Left lung (tissue), 10 donors: Measurements from ENCODE around the gene DHH. TPM values are rescaled to one million over a fixed set of nuclear protein-coding genes. Genes with fewer than 3 reads are reported as not detected.

Experiments used
- ATAC-seq: fragments of 200-7000 bp; cut with Tn5 transposase; one replicate; pipeline ENCODE4 v1.9.1; 2020; ENCODE audit warnings: moderate library complexity
- DNase-seq, 4 donors: peaks; one replicate each; pipeline ENCODE4 v3.0.0-alpha.2; 2013 to 2020
- H3K27ac ChIP-seq, 2 donors: fragments of 200-600 bp; sonication (generic) in 1 of 2; one replicate each; pipeline versions ENCODE4 v1.5.0 to v1.8.0; 2020 to 2021
- H3K27me3 ChIP-seq, 2 donors: fragments of 200-600 bp; sonication (generic) in 1 of 2; one replicate each; pipeline versions ENCODE4 v1.5.0 to v1.8.0; 2020 to 2021
- H3K36me3 ChIP-seq, 2 donors: fragments of 200-600 bp; sonication (generic) in 1 of 2; one replicate each; pipeline versions ENCODE4 v1.5.0 to v1.8.0; 2020 to 2021
- H3K4me1 ChIP-seq, 2 donors: fragments of 200-600 bp; one replicate each; pipeline ENCODE4 v1.8.0; 2021
- H3K4me3 ChIP-seq, 2 donors: fragments of 200-600 bp; sonication (generic) in 1 of 2; one replicate each; pipeline versions ENCODE4 v1.5.0 to v1.8.0; 2020 to 2021; ENCODE audit warnings: mild to moderate bottlenecking in 1 of 2
- H3K9me3 ChIP-seq, 2 donors: fragments of 200-600 bp; sonication (generic) in 1 of 2; one replicate each; pipeline versions ENCODE4 v1.5.0 to v1.8.0; 2020 to 2021
- CTCF ChIP-seq, 2 donors: fragments of 200-600 bp; sonication (generic) in 1 of 2; IDR thresholded peaks; one replicate each; pipeline versions ENCODE4 v1.5.0 to v1.8.0; 2021; ENCODE audit warnings: antibody characterized with exemption in 2 of 2
- intact Hi-C, 2 donors: fragments of 100-400 bp; cut with DNase I; formaldehyde crosslinking; loops; one replicate each; pipeline versions ENCODE4 v1.11.2 to v1.14.2; 2022
- polyA plus RNA-seq, 6 donors: library from polyadenylated mRNA; unstranded; fragments of 120-200 nt; gene quantifications; one replicate each; pipeline ENCODE4 v1.2.1, GENCODE V29; 2013; ENCODE audit not compliant: insufficient read length in 6 of 6
- total RNA-seq, 2 donors: library from RNA; stranded (reverse); fragmentation: NEBNext Ultra II Directional; extraction: Animal tissue kit (Norgen Biotek cat#: 25700); gene quantifications; one replicate each; pipeline ENCODE4 v1.2.1, GENCODE V29; 2021
- donor health status: DM: no; HTN: yes; CAD: no.
- donor health status: DM: no; HTN: no; CAD: no.

The DHH gene
- total and polyA plus RNA-seq, 8 donors = 0.29 to 2.9 (median 0.75) TPM

DNA sequence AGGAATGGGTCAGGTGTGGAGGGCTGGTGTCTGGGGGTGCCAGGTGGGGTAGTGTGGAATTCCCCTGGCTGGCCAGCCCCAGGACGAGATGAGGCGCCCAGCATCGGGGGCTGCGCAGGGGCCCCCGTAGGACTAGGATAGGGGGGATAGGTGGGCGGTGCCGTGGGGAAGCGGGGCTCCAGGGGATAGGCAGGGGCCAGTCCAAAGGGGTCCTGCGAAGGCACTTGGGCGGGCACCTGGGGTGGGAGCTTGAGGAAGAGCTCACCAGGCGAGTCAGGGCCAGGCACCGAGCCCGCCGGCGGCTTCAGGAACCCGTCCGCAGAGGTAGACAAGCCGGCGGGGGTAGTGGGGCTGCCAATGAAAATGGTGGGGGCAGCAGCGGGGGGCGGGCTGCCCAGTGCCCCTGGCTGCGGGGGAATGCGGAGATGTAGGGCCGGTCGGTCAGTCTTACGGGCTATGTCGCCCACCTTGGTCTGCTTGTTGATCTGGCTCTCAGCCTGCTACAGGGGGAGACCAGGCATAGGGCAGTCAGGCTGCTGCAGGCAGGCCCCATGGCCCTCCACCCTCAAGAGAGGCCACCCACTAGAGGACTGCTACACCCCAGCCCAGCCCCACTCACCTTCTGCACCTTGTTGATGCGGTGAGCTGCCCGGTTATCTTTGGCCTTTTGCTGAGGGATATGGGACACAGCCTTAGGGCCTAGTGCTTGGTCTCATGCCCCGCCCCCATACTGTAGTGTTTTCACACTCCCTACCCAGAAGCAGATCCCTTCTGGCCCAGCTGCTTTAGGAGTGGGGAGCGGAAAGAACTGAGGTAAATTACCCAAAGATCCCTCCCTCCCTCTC, 53.3 kb downstream of the DHH start:
- no peak for TF ChIP-seq CTCF (IDR thresholded peaks at IDR 0.05)

GRCh38 chr12:49040364-49040855, 54.2 kb downstream of the DHH start:
- intact Hi-C loops = no loop called here
- no peak for ATAC-seq
- H3K36me3 ChIP-seq = peaks cover 6 to 100% of the 10 kb centered on the region in 2 donors

More for the DNA sequence above, 53.3 kb downstream of the DHH start:
- peak in 1 of 4 donors; percentile 74 for DNase-seq
- Histone ChIP-seq H3K36me3 (peaks cover 6 to 100% of the 10 kb centered on the region in 2 donors), H3K9me3 (no peaks in the 10 kb centered on the region), H3K27ac (no peak overlapping the region), H3K4me3 (no peak overlapping the region), H3K27me3 (no peaks in the 10 kb centered on the region), H3K4me1 (no peaks in the 10 kb centered on the region)
- ATAC-seq = no peak
- intact Hi-C loops = no loop called here

GRCh38 chr12:49039421-49040363, 54.9 kb downstream of the DHH start:
- TF ChIP-seq CTCF (IDR thresholded peaks at IDR 0.05) = no peak
- no peaks in the 10 kb centered on the region for H3K9me3 ChIP-seq
- no peak overlapping the region for H3K27ac ChIP-seq
- no peaks in the 10 kb centered on the region for H3K4me1 ChIP-seq
- intact Hi-C loops = no loop called here
- H3K27me3 ChIP-seq = no peaks in the 10 kb centered on the region
- H3K36me3 ChIP-seq = peaks cover 6 to 100% of the 10 kb centered on the region in 2 donors
- H3K4me3 ChIP-seq = no peak overlapping the region
- DNase-seq = peak in 1 of 4 donors; percentile 68
- ATAC-seq = no peak

More at GRCh38 chr12:49040364-49040855, 54.2 kb downstream of the DHH start:
- no peak for TF ChIP-seq CTCF (IDR thresholded peaks at IDR 0.05)
- DNase-seq = peak in 1 of 4 donors; percentile 47
- H3K27ac ChIP-seq = no peak overlapping the region
- H3K4me3 ChIP-seq = no peak overlapping the region
- H3K9me3 ChIP-seq = no peaks in the 10 kb centered on the region
- no peaks in the 10 kb centered on the region for H3K27me3 ChIP-seq
- H3K4me1 ChIP-seq = no peaks in the 10 kb centered on the region

DNA sequence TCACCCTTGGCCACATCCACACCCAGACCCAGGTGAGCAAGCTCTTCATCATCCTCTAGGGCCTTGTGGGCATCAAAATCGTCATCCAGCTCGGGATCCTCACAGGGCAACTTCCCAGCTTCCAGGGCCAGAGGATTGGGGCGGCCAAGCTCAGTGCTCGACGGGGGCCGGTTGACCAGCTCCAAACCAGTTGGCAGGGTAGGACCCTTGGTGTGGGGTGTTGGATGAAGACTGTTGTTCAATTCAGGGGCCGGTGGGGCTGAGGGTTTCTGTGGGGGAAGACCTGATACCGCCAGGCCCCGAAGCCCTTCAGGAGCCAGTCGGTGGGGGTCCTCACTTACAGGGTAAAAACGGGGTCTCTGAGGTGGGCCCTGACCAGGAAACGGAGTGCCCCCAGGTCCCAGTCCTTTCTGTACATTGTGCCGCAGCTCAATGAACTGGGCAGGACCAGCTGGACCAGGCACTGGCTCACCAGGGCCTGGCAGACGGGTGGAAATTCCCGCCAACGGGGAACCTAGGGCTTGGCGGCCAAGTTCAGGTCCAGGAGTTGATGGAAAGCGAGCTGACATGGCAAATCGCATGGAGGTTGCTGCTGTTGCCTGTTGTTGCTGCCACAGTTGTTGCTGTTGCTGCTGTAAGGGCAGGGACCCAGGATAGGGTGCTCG, 56.2 kb downstream of the DHH start:
- Histone ChIP-seq H3K4me1 (no peaks in the 10 kb centered on the region), H3K27ac (no peak overlapping the region), H3K4me3 (no peak overlapping the region), H3K9me3 (no peaks in the 10 kb centered on the region), H3K36me3 (peaks cover 4 to 100% of the 10 kb centered on the region in 2 donors), H3K27me3 (no peaks in the 10 kb centered on the region)
- TF ChIP-seq CTCF (IDR thresholded peaks at IDR 0.05) = no peak
- ATAC-seq (no peak), DNase-seq (peak in 1 of 4 donors; percentile 53)
- intact Hi-C loops = no loop called here
